NCI-H526 (cell line): ENCODE results near the gene TPPP.
"Not testable (repeated sequence)": the region's sequence is repeated elsewhere in the genome, so short reads cannot be mapped to it uniquely, and the experiment has no call there.

Source experiments
- DNase-seq, 2 experiments: peaks; one replicate each; lab custom pipeline; 2025; lab: John Stamatoyannopoulos, UW

Gene TPPP

DNA sequence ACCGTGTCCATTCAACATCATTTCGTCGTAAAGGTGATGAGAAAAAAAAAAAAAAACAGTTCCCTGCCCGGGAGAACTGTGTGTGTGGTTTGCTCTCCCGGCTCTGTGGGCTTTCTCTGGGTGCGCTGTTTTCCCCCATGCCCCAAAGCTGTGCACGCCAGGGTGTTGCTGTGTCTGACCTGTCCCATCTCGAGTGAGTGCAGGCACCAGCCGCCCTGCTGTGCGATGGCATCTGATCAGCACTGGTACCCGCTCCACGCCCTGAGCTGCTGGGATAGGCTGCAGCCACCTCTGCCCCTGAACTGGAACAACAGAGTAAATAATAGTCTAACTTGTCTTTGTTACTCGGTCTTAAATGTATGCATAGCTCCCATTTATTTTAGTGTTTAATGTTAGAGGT lies 47.7 kb downstream of the TPPP start:
- no peak for DNase-seq

- DNase-seq: no peak
These were observed 48.2 kb downstream of the TPPP start for GRCh38 chr5:644971-645370.

DNA sequence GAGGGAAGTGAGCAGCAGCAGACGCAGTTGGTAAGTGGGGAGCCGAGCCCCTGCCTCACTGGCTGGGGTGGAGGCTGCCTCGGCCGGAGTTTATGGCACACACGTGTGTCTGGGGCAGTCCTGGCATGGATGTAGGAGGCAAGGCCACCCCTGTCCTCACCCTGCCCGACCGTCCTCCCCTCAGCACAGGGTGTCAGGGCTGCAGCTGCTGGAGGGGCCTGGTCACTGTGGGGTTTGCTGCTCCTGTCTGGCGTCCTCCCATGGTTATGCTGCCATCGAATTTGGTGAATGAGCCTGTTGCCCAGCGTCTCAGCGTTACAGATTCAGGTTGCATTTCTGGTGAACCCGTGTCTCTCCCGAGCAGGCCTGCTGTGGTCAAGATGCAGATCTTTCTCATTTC lies 48.6 kb downstream of the TPPP start:
- DNase-seq: peak in 1 of 2 experiments; percentile 36

GRCh38 chr5:643811-644271 lies 49.3 kb downstream of the TPPP start:
- DNase-seq: peak; percentile 70 to 83

DNA sequence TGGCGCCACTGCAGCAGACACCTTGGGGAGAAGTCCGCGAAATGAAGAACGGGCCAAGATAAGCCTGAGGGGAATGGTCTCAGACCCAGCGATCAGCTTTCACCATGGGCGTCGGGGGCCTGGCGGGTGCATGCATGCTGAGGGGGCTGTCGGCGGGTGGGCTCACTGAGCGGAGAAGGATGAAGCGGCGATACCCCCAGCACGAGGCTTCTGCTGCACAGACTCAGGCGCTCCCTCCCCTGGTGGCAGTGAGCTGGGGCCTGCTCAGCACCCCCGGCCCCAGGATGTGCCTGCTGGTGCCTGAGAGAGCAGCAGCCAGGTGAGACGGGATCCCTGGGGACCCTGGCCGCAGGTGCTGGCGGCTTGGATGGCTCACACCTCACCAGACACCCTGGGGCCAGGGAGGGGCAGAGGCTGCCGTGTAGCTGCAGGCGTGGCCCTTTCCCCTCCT lies 49.8 kb downstream of the TPPP start:
- DNase-seq: peak; percentile 92 to 98

- DNase-seq: no peak
These were observed 50.7 kb downstream of the TPPP start for GRCh38 chr5:642481-642880.

- no peak for DNase-seq
These were observed 51.8 kb downstream of the TPPP start for GRCh38 chr5:641331-641765.

- no peak for DNase-seq
These were observed 52.5 kb downstream of the TPPP start for GRCh38 chr5:640461-641330.

- no peak for DNase-seq
These were observed 53.5 kb downstream of the TPPP start for GRCh38 chr5:639584-640213.

- no peak for DNase-seq
These were observed 54.0 kb downstream of the TPPP start for GRCh38 chr5:639253-639530.

GRCh38 chr5:638501-639252 lies 54.5 kb downstream of the TPPP start:
- DNase-seq: no peak

- DNase-seq: no peak
These were observed 55.3 kb downstream of the TPPP start for GRCh38 chr5:637581-638450.

DNA sequence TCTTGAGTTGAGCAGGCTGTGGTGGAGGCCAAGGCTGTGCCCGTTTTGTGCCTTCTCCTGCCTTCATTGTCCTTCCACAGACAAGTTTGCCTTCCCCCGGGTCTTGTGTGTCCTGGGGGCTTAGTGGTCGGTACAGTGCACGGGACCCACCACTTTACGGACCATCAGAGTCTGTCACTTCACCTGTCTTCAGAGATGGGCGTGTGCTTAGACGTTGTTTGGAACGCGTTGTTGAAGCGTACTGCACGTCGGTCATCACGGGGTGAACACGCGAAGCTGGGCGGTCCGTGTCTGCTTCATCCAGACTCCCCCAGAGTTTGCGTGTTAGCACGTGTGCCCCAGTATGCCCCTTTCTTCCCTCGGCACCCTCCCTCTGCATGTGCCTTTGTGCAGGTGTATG lies 56.2 kb downstream of the TPPP start:
- no peak for DNase-seq

GRCh38 chr5:635306-636055 lies 57.7 kb downstream of the TPPP start:
- DNase-seq: no peak

- no peak for DNase-seq
These were observed 59.0 kb downstream of the TPPP start for GRCh38 chr5:634191-634590.

GRCh38 chr5:633501-633955 lies 59.6 kb downstream of the TPPP start:
- DNase-seq: peak in 1 of 2 experiments; percentile 61

- DNase-seq: not testable (repeated sequence)
These were observed 64.6 kb downstream of the TPPP start for GRCh38 chr5:628351-629205.

- no peak for DNase-seq
These were observed 65.3 kb downstream of the TPPP start for GRCh38 chr5:627840-628239.

DNA sequence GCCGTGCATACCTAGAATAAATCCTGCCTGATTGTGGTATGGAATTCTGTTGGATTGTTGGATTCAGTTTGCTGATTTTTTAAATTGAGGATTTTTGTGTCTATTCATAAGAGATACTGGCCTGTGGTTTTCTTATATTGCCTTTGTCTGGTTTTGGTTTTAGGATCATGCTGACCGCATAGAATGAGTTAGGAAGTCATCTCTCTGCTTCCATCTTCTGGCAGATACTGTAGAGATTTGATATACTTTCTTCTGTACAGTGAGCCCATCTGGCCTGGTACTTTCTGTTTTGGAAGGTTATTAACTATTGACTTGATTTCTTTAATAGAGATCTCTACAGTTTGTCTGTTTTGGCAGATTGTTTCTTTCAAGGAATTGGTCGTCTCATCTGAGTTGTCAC lies 66.3 kb downstream of the TPPP start:
- DNase-seq: no peak

GRCh38 chr5:625516-625915 lies 67.6 kb downstream of the TPPP start:
- no peak for DNase-seq
